NCI-H1105 treated with DMSO at 0.1 percent for 48 hours (cell line): ENCODE measurements around the gene MGLL.

Experiments
- DNase-seq: peaks from one replicate; lab custom pipeline; 2025; lab: John Stamatoyannopoulos, UW

MGLL gene

DNA sequence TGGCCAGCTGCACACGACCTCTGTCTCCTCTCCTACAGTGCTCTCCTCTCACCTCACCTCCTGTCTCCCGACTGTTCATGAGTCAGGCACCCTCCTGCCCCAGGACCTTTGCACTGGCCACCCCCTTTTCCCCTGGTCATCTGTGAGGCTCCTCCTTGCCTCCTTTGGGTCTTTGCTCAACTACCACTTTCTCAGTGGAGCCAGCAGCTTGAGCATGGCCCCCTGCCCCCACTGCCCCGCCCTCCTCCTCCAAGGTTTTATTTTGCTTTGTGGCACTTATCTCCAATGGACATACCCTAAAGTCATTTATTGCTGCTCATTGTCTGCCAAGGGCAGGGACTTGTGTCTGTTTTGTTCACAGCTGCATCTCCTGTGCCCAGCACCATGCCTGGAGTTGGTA, 64.3 kb downstream of the MGLL start:
- DNase-seq, result no peak

- no peak for DNase-seq
These were observed 67.0 kb downstream of the MGLL start for GRCh38 chr3:127755305-127755681.

DNA sequence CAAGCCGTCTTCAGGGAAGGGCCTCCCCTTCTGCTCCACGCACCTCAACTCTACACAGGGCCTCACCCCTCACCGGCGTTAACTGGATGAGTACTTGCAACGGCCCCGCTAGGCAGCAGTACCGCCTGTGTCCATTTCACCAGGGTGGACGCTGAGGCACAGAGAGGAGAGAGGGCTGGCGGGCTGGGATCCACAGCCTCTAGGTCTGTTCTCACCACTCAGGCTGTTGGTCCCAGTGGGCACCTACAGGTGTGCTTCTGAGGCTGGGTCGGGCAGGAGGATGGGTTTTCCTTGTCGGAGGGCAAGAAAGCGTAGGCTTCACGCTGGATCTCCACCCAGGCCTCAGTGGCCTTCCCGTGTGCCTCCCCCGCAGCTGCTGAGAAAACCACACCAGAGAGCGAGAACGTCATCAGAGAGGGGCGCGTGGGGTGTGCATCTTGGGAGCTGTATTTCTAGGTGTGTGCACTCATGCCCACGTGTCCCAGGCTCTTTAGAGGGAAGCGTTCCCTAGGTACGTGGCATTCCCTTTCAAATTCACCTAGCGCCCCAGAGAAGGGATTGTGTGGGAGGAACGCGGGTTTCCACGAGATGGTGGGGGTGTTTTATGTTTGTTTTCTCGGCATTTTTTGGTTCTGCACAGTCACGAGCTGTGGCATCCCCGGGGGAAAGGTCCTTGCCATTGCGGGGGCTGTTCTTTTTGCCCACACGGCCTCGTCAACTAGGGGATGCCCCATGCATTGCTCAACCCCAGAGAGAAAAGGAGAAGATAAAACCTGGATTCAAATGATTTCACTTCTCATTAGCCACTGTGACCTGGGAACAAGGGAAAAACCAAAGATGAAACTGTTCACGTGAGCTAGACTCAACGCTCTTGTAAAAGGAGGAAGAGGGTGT, 67.7 kb downstream of the MGLL start:
- no peak for DNase-seq

DNA sequence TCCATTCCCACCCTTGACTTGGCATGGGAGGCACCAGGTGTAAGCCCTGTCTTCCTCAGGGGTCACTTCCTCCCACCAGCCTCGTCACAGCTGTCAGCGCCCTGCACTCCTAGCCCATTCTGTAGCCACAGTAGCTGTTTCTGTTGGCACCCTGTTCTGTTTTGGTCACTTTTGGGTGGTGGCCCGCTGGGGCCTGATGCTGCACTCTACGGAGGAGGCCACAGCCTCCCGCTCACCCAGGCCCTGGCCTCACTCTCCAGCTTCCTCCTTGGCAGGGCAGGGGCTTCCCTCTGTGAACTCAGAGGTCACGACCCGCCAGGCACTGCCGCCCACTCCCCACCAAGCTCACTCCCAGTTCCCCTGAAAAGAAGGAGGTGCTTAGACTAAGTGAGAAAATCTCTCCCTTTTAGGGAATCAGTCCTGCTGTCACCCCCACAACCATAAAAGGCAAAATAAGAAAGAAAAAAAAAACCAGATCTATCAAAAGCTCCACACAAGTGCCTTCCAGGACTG, 68.4 kb downstream of the MGLL start:
- DNase-seq, result no peak

DNA sequence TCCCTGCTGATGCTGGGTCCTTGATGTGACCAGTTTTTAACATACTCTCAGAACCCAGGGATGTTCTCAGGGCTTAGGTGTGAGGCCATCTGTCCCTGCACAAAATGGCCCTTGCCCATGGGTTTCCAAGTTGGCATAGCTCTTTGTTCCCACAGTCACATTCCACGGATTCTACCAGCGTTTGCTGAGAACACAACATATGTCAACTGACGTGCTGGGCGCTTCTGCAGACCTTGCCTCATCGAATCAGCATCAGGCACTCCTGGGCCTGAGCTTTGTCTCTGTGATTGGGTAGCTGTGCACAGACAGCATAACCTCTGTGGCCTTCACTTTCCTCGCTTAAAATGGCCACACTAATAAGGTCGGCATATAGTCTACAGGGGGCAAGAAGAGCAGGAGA, 69.0 kb downstream of the MGLL start:
- no peak for DNase-seq

GRCh38 chr3:127751782-127752181, 70.5 kb downstream of the MGLL start:
- no peak for DNase-seq

DNA sequence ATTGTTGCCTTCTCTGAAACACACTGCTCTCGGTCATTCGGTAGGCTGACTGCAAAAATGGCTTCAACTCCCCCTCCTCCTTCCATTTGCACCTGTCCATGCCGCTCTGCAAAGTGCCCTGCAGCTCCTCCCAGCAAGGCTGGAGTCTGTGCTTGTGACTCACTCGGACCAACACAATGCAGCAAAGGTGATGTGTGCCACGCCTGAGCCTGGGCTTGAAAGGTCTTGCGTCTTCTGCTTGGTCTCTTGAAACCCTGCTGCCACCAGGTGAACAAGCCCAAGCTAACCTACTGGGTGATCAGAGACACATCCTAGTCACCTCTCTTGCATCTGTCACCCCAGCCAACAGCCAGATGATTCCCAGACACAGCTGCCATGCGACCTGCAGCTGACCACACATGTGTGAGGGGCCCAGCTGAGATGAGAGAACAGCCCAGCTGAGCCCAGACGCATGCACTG, 71.1 kb downstream of the MGLL start:
- DNase-seq, result no peak

GRCh38 chr3:127750226-127751031, 71.9 kb downstream of the MGLL start:
- DNase-seq, result no peak

- no peak for DNase-seq
These were observed 72.5 kb downstream of the MGLL start for GRCh38 chr3:127749787-127750225.

DNA sequence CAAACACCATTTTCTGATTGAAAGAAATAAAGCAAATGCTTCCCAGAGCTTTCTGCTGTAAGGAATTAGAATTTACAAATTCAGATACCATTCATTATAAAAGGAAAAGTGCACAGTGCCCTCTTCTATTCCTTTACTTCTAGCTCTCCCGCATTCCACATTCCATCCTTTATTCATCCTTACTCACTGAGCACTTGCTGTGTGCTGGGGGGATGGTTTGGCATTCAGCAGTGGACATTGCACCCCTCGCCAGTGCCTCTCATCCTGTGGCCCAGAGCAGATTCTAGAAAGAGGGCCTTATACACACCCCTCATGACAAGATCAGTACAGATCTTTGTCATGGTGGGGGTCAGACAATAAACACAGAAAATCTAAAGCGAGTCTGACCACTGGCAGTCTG, 73.0 kb downstream of the MGLL start:
- DNase-seq, result no peak

GRCh38 chr3:127748754-127749327, 73.5 kb downstream of the MGLL start:
- DNase-seq, result no peak

DNA sequence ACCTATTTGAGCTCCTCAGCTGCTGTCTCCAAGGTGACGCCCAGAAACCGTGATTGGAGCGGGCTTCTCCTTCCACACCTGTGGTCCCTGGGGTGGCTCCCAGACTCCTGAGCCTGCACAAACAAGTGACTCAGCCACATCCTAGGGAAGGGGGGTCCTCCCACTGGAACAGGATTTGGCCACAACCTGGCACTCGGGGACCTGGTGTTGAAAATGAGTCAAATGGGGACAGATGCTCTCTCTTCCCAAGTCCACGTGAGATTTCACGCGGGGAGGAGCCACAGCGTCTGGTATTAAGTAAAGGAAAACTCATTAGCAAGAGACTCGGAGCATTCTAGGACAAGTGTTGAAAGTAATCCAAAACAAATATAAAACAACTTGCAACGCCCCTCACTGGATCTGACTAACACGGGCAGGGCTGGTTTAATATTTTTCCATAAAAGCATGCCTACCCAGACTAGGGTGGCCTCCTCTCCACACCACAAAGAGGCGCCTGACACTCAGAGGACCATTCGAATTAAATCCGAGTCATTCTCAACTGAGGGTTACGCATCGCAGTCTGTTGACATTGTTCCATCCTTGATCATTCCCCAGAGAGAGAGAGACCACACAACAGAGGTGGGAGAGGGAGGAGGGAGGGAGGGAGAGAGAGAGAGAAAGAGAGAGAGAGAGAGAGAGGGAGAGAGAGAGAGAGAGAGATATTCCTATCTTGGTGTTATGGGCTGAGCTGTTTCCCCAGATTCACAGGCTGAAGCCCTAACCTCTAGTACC, 74.4 kb downstream of the MGLL start:
- DNase-seq, result peak; percentile 28

- DNase-seq, result no peak
These were observed 75.2 kb downstream of the MGLL start for GRCh38 chr3:127747066-127747465.

DNA sequence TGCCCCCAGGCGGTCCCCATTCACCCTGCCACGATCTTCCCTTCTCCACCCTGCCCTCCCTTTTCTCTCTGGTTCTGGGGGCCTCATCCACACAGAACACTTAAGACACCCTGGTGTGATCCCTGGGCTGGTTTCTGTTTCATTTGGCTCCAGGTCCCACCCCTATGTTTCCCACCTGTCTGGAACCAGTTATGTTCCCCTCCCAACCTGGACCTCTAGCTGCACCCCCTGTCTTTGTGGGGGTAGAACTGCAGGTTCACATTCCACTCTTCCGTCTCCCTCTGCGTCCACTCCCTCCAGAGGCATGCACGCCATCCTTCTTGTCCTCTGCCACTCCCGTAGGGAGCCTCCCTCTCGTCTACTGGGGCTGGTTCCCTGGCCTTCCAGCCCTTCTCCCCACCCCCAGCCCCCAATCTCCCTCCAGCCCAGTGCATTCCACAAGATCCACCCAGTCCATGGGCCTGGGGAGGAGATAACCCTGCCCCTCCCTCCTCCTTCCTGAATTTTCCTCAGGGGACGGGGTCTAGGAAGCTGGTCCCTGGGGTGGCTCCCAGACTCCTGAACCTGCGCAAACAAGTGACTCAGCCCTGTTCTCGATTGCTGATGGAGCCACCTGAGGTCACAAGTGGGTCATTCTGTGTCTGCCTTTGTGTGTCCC, 75.8 kb downstream of the MGLL start:
- DNase-seq, result no peak

GRCh38 chr3:127745656-127746399, 76.5 kb downstream of the MGLL start:
- no peak for DNase-seq

DNA sequence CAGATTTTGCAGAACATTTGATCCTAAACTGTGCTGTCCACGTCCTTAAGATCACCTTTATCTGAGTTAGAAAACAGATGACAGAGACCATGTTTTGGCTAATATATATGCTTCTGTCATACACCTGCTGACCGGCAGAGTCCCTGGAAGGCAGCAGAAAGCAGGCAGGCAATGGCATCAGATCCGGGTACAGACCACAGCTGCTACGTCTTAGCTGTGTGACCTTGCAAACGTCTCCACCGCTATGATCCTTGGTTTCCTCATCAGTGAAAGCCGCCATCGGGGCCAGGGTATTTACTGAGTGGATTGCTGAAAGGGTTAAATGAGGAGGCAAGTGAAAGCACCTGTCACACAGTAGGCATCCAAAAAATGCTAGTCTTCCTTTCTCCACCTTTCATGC, 77.4 kb downstream of the MGLL start:
- no peak for DNase-seq

DNA sequence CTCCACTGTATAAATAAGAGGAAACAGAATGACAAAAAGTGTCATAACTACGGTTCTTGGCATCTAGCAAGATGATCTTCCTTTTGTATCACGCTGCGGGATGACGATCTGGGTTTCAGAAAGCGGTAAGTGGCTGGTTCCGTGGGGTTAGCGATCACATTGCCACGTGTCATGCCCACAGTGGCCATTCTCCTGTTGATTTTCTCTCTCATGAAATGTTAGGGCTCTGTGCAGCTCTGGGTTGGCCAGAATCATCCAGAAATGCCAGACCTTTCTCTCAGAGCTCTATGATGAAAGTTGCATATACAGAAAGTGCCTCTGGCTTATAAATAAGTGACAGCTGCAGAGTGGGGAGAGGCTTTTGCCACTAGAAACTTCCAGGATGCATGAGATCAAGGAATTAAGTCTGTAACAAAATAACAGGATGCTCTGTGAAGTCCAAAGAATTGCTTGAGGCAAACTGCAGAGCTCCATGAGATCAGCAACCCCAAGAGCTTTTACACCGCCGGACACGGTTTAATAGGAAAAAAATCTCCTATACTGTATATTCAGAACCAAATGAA, 78.0 kb downstream of the MGLL start:
- no peak for DNase-seq

DNA sequence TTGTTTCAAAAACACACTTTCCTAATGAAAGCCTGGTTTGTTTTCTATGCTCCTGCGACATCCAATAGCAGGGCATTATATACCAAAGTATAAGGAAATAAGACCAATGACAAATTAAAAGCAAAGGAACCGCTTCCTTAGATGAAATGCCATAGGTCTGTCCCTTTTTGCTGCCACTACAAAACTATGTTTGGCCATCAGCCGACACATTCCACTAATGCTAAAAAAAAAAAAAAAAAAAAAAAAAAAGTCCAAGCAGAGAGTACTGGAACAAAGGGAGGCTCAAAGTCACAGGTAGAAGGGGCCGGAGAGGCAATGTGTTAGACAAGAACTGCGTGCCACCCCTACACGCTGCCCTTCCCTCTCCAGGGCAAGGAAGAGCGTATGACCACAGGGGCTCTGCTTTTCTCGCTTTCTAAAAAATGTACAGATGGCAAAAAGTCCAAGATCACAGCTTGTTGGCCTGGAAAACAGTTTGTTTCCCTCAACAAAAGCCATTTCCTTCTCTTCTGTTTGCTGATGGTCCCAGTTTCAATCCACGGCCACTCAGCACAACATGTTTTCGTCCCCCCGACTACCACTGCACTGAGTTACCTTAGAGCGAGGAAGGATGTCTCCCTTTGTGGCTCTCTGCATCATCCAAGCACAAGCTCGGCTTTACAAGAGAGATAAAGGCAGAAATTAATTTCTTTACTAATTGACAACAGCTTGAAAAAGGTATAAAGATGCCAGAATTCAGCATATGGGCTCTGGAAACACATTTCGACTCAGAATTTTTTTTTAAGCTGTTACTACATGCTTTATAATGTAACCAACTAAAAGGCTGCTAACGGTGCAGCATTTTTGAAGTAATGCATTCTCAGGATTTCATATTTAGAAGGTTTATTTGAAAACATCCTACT, 78.7 kb downstream of the MGLL start:
- no peak for DNase-seq

DNA sequence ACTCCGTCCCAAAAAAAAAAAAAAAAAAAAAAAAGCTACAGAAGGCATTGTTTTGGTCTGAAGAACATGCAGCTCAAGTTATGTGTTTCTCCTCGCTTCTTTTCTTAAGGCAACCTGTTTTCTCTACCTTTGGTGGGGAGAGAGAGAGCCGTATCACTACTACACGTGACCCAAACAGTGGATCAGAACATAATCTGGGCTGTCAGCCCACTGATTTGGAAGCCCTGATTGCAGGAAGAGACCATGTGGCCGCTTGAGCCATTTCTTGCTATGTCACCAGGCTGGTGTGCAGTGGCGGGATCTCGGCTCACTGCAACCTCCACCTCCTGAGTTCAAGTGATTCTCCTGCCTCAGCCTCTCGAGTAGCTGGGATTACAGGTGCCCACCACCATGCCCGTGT, 79.7 kb downstream of the MGLL start:
- DNase-seq, result no peak
